Fibroblast of skin of right quadriceps (primary cell): Measurements from ENCODE around the gene CRIM1.

Experiments
- DNase-seq: peaks from one replicate; pipeline ENCODE4 v3.0.0-alpha.2; 2013

Gene CRIM1

DNA sequence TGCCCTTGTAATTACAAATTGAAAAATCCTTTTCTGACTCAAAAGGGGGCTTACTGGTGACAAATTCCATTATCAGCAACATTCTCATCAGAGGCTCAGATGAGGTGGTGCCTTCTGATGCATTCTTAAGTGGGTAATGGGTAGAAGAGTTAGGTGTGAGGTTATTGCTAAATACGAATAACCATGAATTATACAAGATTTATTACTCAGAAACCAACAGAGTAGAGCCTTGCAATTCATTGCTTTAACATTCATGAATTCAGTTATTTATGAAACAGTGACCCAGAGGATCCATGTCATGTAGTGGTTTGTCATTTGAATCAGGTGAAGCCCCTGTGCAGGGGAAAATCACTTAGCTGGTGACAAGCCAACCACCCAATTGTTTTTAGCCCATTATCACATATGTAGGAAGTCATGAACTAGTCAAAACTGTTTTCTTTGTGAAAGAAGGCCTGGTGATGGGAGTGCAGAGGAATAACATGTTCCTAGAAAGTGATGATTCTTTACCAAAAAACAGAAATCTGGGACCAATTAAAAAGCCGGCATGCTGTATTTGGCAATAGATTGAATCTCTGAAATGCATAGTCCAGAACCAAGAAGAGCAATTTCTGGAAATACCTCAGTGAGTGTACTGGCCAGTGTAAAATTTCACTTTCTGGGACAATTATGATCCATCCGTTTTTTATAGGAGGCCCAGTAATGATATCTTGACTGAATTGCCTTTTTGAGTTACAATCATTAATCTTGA is 70.2 kb downstream of the CRIM1 start:
- DNase-seq = peak; percentile 73

DNA sequence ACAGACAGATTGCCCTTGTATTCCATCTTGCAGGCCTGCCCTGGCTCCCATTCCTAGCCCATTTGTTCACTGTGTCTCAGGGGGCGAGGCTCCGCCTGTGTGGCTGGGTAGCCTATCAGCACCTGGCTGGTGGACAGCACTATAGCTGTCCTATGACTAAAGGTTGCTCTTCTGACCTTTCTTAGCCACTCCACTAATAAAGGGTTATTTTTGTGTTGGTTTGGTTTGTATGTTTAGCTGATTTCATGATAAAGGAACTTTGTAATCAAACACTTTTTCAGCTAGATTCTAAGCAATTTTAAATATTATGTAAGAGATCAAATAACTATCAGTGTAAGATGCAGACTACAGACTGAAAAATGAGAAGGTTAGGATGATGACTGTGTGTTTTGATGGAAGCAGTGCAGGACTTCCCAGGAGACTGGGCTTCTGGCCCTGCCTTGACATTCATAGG is 72.2 kb downstream of the CRIM1 start:
- no peak for DNase-seq

- no peak for DNase-seq
These were observed 75.0 kb downstream of the CRIM1 start for GRCh38 chr2:36430549-36430948.

GRCh38 chr2:36432479-36432878 is 76.9 kb downstream of the CRIM1 start:
- no peak for DNase-seq

DNA sequence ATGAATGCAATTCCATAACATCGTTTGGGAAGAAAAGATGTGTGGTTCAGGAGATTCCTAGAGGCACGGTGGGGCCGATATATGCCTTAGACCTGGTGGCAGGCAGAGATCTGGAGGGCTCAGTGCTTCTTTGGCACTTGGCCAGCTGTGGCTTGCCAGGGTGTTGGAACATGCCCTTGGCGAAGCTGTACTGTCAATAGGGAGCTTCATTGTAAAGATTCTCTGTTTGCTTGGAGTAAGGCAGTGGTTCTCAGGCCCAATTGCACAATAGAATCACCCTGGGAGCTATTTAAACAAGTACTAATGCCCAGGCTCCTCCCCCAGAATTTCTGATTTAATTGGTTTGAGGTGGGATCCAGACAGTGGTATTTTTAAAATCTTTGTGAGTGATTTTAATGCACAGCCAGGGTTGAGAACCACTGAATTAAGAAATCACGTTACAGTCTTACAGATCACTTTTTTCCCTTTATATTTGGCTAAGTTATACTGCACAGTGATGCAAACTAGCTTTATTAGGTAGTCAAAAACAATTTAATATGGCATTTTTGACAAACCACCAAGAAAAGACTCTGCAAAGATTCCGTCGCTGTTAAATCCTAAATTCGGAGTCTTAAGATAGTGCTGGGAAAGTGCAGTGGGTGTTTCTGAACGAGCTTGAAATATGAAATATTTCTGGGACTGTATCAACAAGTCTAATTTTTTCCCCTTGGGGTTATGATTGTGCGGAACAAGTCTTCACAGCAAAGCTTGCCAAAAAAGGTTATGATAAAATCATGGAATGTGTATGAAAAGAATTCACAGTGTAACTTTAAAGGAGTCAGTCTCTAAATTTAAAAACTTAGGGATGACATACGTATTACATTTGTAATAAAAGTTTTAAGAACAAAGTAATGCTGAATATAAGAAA is 78.0 kb downstream of the CRIM1 start:
- peak; percentile 92 for DNase-seq

DNA sequence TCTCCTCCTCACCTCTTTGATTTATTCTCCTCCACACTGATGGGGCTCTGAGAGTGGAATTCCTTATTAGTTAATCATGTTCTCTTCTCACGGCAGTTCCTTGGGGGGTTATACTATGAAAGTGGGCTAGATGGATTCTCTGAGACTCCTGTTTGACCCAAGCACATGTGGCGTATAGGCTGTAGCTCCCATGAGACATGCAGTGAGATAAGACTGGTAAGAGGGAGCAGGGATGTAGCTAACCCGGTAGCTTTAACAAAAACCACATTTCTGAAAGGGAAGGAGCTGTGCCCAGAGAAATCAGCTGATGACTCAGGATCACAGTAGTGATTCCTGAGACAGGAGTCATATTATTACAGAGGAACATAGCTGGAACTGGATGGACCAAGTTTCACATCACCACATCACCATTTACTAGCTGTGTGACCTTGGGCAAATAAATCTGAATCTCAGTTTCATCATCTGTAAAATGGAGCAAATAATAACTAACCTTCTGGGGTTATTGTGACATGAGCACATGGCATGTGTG is 82.9 kb downstream of the CRIM1 start:
- DNase-seq = peak; percentile 100

GRCh38 chr2:36439084-36439483 is 83.5 kb downstream of the CRIM1 start:
- DNase-seq = no peak

DNA sequence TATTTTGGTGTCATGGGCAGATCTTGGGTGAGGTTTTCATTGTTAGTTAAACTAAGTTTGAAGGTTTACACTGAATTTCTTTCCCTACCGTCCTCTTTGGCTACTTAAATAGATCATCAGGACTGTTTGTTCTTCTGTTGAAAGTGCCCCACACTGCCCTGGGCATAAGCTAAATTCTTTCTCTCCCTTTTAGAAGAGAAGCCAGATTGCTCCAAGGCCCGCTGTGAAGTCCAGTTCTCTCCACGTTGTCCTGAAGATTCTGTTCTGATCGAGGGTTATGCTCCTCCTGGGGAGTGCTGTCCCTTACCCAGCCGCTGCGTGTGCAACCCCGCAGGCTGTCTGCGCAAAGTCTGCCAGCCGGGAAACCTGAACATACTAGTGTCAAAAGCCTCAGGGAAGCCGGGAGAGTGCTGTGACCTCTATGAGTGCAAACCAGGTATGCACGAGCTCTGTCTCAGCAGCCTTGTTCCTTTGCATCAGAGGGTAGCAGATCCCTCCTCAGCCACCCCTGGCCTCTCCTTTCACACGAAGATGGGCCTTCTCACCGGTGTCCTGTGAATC is 85.6 kb downstream of the CRIM1 start:
- DNase-seq = no peak

GRCh38 chr2:36441816-36442215 is 86.2 kb downstream of the CRIM1 start:
- DNase-seq = peak; percentile 85

DNA sequence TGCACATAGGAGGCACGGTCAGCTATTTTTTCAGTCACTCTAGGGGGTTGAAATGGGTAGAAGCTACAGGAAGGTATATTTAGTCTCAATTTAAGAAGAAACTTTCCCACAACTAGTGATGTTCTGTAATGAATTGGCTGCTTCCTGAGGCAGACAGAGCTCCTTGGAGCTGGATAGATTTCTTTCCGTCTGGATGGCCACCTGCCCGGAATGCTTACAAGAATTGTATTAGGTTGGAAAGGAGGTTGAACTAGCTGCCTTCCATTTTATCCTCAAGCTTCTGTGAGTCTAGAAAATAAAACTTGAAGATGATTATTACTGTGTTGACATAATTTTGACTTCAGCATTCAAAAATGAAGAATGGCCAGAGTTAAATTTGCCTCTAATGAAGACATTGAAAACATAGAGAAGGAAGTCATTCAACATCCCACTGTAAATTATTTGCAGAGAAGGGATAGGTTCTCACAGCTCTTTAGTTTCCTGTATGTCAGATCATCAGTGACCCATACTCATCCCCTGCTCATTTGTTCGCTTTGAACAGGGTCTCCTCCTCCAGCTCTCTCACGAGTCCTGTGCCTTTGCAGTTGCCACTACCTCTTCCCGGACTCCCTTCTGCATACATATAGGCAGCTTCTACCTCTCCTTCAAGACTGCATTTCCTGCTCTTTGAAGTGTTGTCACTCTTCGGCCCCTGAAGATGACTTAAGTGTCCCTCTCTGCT is 88.8 kb downstream of the CRIM1 start:
- no peak for DNase-seq

DNA sequence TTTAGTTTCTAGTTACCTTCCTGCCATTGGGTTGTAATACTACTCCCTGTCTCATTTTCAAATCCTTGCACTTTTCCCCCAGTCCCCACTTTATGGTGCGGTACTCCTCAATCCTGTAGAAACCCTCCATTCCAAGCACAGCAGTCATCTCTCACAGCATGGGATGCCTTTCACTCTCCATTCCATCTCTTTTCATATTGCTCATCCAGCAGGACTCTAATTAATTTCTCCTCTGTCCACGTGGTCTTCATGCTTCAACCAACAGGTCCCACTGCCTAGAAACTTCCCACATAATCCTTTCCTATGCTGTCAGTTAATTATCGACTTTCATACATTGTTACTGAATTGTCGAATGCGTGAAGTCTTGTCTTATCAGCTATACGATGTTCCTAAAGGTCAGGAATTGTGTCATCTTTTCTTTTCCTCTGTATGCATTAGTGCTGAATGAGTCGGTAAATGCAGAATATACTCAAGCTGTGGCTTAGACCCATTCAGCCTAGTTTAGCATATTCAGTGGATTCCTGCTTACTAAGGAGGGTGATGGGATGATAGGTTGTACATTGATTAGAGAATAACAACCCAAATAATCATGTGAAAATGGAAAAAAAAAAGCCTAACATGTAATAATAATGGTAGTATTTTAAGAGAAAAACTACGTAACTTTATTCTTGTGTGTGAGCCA is 89.7 kb downstream of the CRIM1 start:
- DNase-seq = peak; percentile 72

- DNase-seq = no peak
These were observed 90.7 kb downstream of the CRIM1 start for GRCh38 chr2:36446294-36446693.

DNA sequence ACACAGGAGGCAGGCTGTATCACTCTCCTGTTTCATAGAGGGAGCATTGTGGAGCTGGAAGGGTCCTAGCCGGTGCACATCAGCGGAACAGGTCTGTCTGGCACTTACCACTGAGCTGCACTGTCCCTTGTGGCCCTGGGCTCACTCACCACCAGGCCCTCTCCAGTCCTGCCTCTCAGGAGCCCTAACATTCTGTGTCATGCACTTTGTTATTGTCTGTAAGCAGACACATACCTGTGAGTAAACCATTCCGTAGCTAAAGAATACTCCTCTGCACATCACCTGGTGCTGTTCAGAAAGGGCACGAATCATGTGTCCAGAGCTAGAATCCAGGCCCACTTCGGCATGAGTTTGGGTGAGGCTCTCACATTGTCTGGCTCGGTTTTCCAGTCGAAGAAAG is 93.6 kb downstream of the CRIM1 start:
- no peak for DNase-seq

DNA sequence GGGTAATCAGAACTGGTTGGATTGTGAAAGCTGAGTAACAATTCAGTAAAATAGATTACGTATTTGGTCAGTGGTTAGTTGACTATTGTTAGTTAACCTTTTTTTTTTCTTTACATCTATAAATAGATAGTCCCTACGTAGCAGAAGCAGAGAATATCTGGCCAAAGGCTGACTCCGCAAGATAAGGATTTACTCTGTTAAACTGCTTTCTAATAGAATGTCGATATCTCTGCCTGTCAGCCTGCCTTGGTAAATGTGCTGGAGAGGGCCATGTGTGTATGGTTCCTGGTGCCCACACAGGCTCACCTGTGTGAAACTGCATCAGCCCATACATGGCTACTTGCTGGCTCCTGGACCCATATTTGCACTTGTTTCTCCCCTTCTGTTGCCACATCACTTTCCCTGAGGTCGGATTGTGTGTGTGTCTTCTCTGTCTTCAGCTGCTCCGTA is 94.4 kb downstream of the CRIM1 start:
- no peak for DNase-seq

DNA sequence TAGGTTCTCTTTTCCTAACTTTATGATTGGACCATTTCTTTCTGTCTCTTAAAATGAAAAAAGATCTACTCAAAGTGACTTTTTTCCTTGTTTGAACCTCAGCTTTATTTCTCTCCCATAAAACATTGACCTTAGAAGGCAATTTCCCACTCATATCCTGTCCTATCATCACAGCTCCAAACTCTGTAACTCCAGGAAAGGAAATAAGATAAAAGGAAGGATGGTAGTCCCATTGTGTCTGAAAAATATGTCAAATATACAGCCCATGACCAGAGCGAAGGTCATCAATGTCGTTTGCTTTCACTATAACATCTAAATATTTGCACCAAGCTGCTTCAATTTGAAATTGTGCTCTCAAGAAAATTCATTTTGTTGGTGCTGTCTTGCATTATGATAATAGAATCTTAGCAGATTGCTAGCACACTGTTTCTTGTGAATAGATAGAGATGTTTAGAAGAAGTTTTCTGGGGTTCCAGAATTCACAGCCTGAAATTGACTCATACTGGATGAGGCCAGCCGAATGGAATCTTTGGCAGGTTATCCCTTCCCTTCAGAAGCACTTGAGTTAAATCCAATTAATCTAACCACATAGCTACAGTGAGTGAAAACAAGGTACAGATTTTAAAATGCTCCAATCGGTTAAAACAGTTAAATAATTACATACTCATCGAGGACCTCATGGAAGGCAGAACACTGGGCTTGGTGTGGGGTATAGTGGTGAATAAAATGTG is 95.1 kb downstream of the CRIM1 start:
- DNase-seq = peak; percentile 94

GRCh38 chr2:36451512-36451911 is 95.9 kb downstream of the CRIM1 start:
- peak; percentile 51 for DNase-seq

DNA sequence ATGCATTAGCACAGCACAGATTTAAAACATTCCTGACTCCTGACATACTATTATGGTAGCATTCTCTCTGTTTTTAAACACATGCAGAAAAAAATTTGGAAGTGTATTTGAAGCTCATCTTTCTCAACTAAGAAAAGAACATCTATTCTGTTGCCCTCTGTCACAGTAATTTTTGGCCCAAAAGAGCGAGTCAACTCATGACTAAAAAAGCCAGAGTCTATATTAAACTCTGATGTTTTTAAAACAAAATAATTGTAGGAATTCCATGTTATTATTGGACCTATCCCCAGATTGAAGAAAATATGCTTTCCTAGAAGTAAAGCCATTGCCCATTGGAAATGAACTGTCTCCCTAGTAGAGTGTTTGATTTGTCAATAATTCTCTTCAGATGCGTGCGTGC is 96.7 kb downstream of the CRIM1 start:
- DNase-seq = peak; percentile 83

DNA sequence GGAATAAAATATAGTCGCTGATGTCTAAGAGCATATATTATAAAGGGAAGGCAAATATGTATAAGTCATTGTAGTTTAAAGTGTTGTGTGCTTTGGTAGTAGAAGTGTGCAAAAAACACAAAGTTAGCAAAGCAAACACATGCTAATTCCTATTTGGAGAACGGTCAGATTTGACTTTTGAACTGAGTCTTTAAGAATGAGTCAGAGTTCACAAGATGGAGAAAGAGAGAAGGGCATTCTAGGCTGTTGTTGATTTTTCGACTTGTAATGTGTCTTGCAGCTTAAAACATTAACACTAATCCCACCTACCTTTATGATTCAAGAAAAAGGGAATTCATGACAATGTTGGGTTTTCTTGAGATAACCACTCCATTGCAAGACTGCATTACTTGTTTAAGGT is 98.1 kb downstream of the CRIM1 start:
- DNase-seq = no peak

DNA sequence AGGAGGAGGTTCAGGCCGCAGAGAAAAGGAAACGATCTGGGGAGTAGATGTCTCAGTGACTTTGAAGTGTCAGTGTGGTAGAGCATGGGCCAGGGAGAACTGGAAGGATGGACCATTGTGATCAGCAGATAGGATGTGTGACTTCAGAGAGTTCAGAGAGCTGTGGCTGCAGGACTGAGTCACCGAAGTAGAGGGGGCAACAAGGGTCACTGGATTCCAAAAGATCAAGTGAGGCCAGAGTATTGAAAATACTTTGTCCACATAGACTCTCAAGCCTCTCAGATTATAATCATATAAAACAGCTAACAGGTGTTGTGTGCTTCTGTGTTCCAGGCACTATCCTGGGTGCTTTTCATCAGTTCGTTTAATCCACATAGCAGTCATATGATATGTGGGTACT is 99.4 kb downstream of the CRIM1 start:
- no peak for DNase-seq

DNA sequence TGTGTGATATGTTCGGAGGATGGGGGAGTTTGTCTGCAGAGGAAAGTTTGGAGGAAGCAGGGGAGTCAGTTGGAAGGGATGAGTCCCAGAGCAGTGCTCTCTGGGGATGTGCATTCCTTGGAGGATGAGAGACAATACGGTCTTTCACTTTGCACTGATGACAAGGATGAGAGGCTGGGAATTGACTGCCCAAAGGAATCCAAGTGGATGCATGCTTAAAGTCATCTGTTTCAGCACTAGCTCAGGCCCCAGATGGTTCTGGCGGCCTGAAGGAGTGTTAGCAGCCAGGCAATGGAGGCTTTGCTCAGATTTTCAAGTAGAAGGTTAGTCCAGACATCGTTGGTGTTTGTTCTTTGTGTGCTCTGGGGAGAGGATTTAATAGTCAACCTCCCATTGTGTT is 100.2 kb downstream of the CRIM1 start:
- DNase-seq = peak; percentile 70
